Breast epithelium (tissue), 4 donors: ENCODE data around the gene EEF1A2. TPM values are rescaled to one million over a fixed set of nuclear protein-coding genes. Genes with fewer than 3 reads are reported as not detected.

Source experiments
- DNase-seq, 2 donors: peaks; one replicate each; pipeline ENCODE4 v3.0.0-alpha.2; 2019; ENCODE audit warnings: low spot score in 2 of 2
- H3K27ac ChIP-seq, 2 donors: fragments of 200-600 bp; sonication (generic) in 1 of 2; one replicate each; pipeline ENCODE4 v1.5.1; 2016 to 2019; ENCODE audit warnings: mild to moderate bottlenecking in 1 of 2
- H3K27me3 ChIP-seq, 2 donors: fragments of 200-600 bp; sonication (generic) in 1 of 2; one replicate each; pipeline versions ENCODE4 v1.5.1 to v1.6.0; 2017 to 2019; ENCODE audit warnings: control low read depth in 1 of 2, mild to moderate bottlenecking in 1 of 2
- H3K36me3 ChIP-seq: fragments of 200-600 bp; one replicate; pipeline ENCODE4 v1.5.1; 2019
- H3K4me1 ChIP-seq, 2 donors: fragments of 200-600 bp; sonication (generic); one replicate each; pipeline ENCODE4 v1.5.1; 2016 to 2019; ENCODE audit warnings: control low read depth in 1 of 2
- H3K4me3 ChIP-seq, 3 donors: fragments of 200-600 bp; sonication (generic); 1 replicate in 2 of 3; 2 replicates in 1 of 3; pipeline ENCODE4 v1.5.1; 2016 to 2019; ENCODE audit warnings: mild to moderate bottlenecking in 3 of 3, moderate library complexity in 2 of 3
- H3K9me3 ChIP-seq, 2 donors: fragments of 200-600 bp; sonication (generic) in 1 of 2; one replicate each; pipeline ENCODE4 v1.5.1; 2016 to 2019; ENCODE audit warnings: control low read depth in 1 of 2
- POLR2A ChIP-seq: fragments of 450-650 bp; IDR thresholded peaks from one replicate; pipeline ENCODE4 v1.6.1; 2016; ENCODE audit warnings: antibody characterized with exemption, mild to moderate bottlenecking, moderate library complexity
- POLR2AphosphoS5 ChIP-seq, 3 donors: sonication (generic); formaldehyde crosslinking; IDR thresholded peaks; one replicate each; pipeline ENCODE4 v1.6.1; 2017; ENCODE audit warnings: antibody characterized with exemption in 3 of 3
- intact Hi-C: fragments of 100-400 bp; cut with DNase I; formaldehyde crosslinking; loops from one replicate; pipeline ENCODE4 v1.15.1; 2023; ENCODE audit warnings: low total_unique reads
- total RNA-seq, 3 donors: library from RNA; depleted of rRNA; stranded (reverse); fragments of >200 nt; gene quantifications; one replicate each; pipeline ENCODE4 v1.1.0, GENCODE V29; 2016
- TF ChIP-seq, protein P1 (sequence below), 3 donors: fragments of 450-650 bp; IDR thresholded peaks; one replicate each; pipeline ENCODE4 v1.5.1; 2016 to 2017; ENCODE audit warnings: antibody characterized with exemption in 3 of 3, mild to moderate bottlenecking in 3 of 3, moderate library complexity in 3 of 3

The EEF1A2 gene
- total RNA-seq, 3 donors from 2014 or later: 0.48 to 20.6 (median 4.8) TPM

GRCh38 chr20:63459070-63459380 lies 39.9 kb downstream of the EEF1A2 start:
- Histone ChIP-seq H3K27me3 (peaks cover 11 to 95% of the 10 kb centered on the region in 2 donors), H3K27ac (no peak overlapping the region), H3K36me3 (no peaks in the 10 kb centered on the region), H3K9me3 (peaks cover 0 to 2% of the 10 kb centered on the region in 2 donors), H3K4me1 (peaks cover 0 to 5% of the 10 kb centered on the region in 2 donors), H3K4me3 (no peak overlapping the region)
- intact Hi-C loops: no loop called here
- DNase-seq: no peak
- TF ChIP-seq POLR2A (no peak), POLR2AphosphoS5 (IDR thresholded peaks at IDR 0.05) (no peak)
- TF ChIP-seq, protein P1, sequence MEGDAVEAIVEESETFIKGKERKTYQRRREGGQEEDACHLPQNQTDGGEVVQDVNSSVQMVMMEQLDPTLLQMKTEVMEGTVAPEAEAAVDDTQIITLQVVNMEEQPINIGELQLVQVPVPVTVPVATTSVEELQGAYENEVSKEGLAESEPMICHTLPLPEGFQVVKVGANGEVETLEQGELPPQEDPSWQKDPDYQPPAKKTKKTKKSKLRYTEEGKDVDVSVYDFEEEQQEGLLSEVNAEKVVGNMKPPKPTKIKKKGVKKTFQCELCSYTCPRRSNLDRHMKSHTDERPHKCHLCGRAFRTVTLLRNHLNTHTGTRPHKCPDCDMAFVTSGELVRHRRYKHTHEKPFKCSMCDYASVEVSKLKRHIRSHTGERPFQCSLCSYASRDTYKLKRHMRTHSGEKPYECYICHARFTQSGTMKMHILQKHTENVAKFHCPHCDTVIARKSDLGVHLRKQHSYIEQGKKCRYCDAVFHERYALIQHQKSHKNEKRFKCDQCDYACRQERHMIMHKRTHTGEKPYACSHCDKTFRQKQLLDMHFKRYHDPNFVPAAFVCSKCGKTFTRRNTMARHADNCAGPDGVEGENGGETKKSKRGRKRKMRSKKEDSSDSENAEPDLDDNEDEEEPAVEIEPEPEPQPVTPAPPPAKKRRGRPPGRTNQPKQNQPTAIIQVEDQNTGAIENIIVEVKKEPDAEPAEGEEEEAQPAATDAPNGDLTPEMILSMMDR (IDR thresholded peaks at IDR 0.05): no peak

DNA sequence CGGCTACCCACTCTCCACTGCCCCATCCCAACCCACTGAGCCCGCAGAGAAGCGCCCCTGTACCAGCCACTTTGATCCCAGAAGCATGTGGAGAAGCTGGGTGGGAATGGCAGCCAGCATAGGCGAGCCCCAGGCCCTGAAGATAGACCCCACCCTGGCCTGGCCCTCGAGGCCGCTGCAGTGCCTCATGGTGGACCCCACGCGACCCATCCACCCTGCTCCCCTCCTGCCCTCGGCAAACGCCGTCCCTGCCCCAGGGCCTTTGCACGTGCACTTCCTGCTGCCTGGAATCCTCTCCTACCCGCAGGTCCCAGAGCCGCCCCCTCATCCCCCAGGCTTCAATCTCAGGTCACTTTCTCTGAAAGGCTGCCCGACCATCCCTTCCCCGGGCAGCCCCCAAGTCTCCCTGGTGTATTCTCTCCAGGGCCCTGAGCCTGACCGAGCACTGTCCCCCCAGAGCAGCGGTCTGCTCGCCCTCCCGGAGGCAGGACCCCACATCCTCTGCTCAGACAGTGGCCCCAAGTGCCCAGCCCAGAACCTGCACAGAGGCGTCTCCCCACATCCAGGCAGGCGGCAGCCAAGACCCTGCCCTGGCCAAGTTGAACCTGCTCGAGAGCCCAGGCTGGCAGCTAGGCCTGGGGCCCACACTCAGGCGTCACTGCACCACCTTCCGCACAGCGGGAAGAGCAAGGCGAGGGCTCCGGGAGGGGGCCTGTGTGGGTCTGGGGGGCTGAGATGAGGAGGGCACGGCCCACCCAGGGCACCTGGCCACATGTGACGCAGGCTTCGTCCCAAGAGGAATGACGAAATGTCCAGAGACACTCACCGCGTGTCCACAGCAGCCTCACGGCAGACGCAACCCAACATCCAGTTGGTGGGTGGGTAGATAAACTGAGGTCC lies 40.5 kb downstream of the EEF1A2 start:
- Histone ChIP-seq H3K9me3 (peaks cover 0 to 2% of the 10 kb centered on the region in 2 donors), H3K36me3 (no peaks in the 10 kb centered on the region), H3K4me3 (no peak overlapping the region), H3K27ac (no peak overlapping the region), H3K27me3 (peaks cover 13 to 93% of the 10 kb centered on the region in 2 donors), H3K4me1 (peaks cover 0 to 5% of the 10 kb centered on the region in 2 donors)
- TF ChIP-seq POLR2AphosphoS5 (IDR thresholded peaks at IDR 0.05): no peak
- TF ChIP-seq, protein P1 (IDR thresholded peaks at IDR 0.05): no peak
- no peak for TF ChIP-seq POLR2A
- no peak for DNase-seq
- intact Hi-C loops: no loop called here

DNA sequence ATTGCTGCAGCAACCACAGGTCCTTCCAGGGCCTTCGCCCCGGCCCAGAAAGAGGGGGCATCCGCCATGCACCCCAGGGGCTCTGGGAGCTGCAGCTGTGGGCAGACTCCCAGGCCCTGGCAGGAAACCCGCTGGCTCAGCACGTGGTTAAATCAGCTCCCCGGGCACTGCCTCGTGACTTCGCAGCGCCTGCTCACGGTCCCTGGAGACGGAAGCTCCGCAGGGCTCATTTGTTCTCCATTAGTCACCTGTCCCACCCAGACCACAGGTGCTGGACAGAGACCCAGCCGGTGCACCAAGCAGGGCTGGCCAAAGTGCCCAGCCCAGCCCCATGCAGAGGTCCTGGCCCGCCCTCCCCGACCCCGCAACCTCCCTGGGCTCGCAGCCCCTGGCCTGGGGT lies 41.1 kb downstream of the EEF1A2 start:
- peak in 1 of 2 donors; percentile 26 for DNase-seq
- intact Hi-C loops: no loop called here
- Histone ChIP-seq H3K4me1 (peaks cover 0 to 5% of the 10 kb centered on the region in 2 donors), H3K36me3 (no peaks in the 10 kb centered on the region), H3K27ac (no peak overlapping the region), H3K4me3 (no peak overlapping the region), H3K27me3 (peaks cover 15 to 93% of the 10 kb centered on the region in 2 donors), H3K9me3 (peaks cover 0 to 2% of the 10 kb centered on the region in 2 donors)
- TF ChIP-seq POLR2AphosphoS5 (IDR thresholded peaks at IDR 0.05): no peak
- TF ChIP-seq, protein P1 (IDR thresholded peaks at IDR 0.05): no peak
- TF ChIP-seq POLR2A: no peak

DNA sequence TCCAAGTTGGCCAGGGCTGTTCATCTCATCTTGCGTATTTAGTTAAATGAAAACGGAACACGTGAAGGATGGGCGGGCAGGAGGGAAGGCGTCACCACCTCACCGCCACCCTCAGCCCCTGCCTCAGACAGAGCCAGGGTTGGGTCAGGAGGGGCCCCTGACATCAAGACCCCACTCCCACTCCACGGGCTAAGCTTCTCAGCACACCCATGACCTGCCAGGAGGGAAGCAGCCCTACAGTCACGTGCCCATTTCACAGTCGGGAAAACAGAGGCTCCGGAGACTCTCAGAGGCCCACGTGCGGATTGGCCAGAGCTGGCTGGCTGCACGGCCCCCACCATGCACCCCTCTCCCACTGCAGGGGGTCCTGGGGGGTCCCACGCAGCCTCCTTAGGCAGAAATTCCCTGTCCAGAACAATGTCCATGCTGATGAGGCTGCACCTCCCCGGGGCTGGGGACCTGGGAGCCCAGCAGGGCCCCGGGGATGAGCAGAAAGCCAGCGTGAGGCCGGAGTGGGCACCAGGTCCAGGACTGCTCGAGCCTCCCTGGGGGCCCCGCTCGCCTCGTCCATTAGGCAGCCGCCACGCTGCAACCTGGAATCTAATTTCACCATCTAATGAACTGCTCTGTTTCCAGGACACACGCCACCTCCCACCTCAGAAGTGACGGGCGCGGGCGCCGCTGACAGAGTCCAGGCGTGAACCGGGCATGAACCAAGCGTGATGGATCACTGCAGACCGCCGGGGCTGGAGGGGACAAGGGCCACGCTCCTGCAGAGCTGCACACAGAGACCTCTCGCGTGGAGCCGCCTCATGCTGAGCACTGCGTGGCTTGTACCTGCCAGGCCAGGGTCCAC lies 42.2 kb downstream of the EEF1A2 start:
- Histone ChIP-seq H3K36me3 (no peaks in the 10 kb centered on the region), H3K27ac (no peak overlapping the region), H3K9me3 (peaks cover 0 to 2% of the 10 kb centered on the region in 2 donors), H3K4me1 (peaks cover 0 to 5% of the 10 kb centered on the region in 2 donors), H3K4me3 (no peak overlapping the region), H3K27me3 (peaks cover 15 to 94% of the 10 kb centered on the region in 2 donors)
- intact Hi-C loops: no loop called here
- TF ChIP-seq, protein P1 (IDR thresholded peaks at IDR 0.05): no peak
- no peak for TF ChIP-seq POLR2A
- no peak for TF ChIP-seq POLR2AphosphoS5 (IDR thresholded peaks at IDR 0.05)
- DNase-seq: no peak

DNA sequence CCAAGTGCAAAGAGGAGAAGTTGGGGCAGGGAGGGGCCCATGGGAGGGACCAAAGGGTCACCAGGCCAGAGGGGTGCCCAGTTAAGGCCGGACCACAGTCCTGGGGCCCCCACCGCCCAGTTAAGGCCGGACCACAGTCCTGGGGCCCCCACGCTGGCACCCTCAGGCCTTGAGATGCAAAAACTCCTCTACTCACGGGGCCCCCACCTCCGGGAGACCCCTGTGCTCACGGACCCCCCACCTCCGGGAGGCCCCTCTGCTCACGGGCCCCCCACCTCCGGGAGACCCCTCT lies 43.4 kb downstream of the EEF1A2 start:
- Histone ChIP-seq H3K27ac (no peak overlapping the region), H3K4me1 (peaks cover 0 to 5% of the 10 kb centered on the region in 2 donors), H3K27me3 (peaks cover 15 to 92% of the 10 kb centered on the region in 2 donors), H3K9me3 (peaks cover 0 to 2% of the 10 kb centered on the region in 2 donors), H3K36me3 (no peaks in the 10 kb centered on the region), H3K4me3 (no peak overlapping the region)
- TF ChIP-seq POLR2A (no peak), POLR2AphosphoS5 (IDR thresholded peaks at IDR 0.05) (no peak)
- TF ChIP-seq, protein P1 (IDR thresholded peaks at IDR 0.05): no peak
- no peak for DNase-seq
- intact Hi-C loops: no loop called here
